GM06990 (cell line): Measurements from ENCODE around the gene SEMA3B.

Experiments used
- DNase-seq: peaks from one replicate; pipeline ENCODE4 v3.0.0-alpha.2; 2011; ENCODE audit not compliant: insufficient read length; ENCODE audit errors: extremely low read depth
- H3K27me3 ChIP-seq: replicated peaks from 2 replicates; pipeline ENCODE4 v1.6.0; 2011; ENCODE audit warnings: low read length; ENCODE audit not compliant: control insufficient read depth, insufficient read depth
- H3K36me3 ChIP-seq: 2 replicates; pipeline ENCODE4 v1.5.1; 2011; ENCODE audit warnings: low read length; ENCODE audit not compliant: control insufficient read depth, insufficient read depth
- H3K4me3 ChIP-seq: replicated peaks from 2 replicates; pipeline ENCODE4 v1.5.1; 2011; ENCODE audit warnings: low read depth, mild to moderate bottlenecking, control low read depth, low read length
- CTCF ChIP-seq: IDR thresholded peaks from 2 replicates; pipeline ENCODE4 v1.5.1; 2011; ENCODE audit warnings: low read length, control low read depth, mild to moderate bottlenecking, inconsistent platforms; ENCODE audit not compliant: insufficient read depth, poor library complexity, severe bottlenecking

Gene SEMA3B

GRCh38 chr3:50295553-50296431 is 26.8 kb downstream of the SEMA3B start:
- H3K36me3 ChIP-seq = no peaks in the 10 kb centered on the region
- no peak for DNase-seq
- no peak overlapping the region for H3K4me3 ChIP-seq
- no peaks in the 10 kb centered on the region for H3K27me3 ChIP-seq
- TF ChIP-seq CTCF = no peak

- no peaks in the 10 kb centered on the region for H3K27me3 ChIP-seq
- H3K4me3 ChIP-seq = no peak overlapping the region
- DNase-seq = no peak
- no peaks in the 10 kb centered on the region for H3K36me3 ChIP-seq
- TF ChIP-seq CTCF = no peak
Observed at GRCh38 chr3:50296721-50297383, 27.9 kb downstream of the SEMA3B start.

GRCh38 chr3:50297384-50297775 is 28.4 kb downstream of the SEMA3B start:
- TF ChIP-seq CTCF = no peak
- no peak for DNase-seq
- H3K27me3 ChIP-seq = no peaks in the 10 kb centered on the region
- no peak overlapping the region for H3K4me3 ChIP-seq
- H3K36me3 ChIP-seq = no peaks in the 10 kb centered on the region

GRCh38 chr3:50297896-50298725 is 29.2 kb downstream of the SEMA3B start:
- H3K36me3 ChIP-seq = no peaks in the 10 kb centered on the region
- no peak for TF ChIP-seq CTCF
- DNase-seq = no peak
- peak overlapping the region; percentile 76 for H3K4me3 ChIP-seq
- H3K27me3 ChIP-seq = no peaks in the 10 kb centered on the region

GRCh38 chr3:50298836-50299637 is 30.1 kb downstream of the SEMA3B start, which contains the start of the genes HYAL3 and NAA80:
HYAL3 (minus strand) TSS chr3:50299405; CDS start chr3:50295602, 3,803 bp downstream.
NAA80 (minus strand) TSS chr3:50299405; CDS start chr3:50297463, 1,942 bp downstream.
- peak; percentile 34 for TF ChIP-seq CTCF
- H3K27me3 ChIP-seq = no peaks in the 10 kb centered on the region
- no peaks in the 10 kb centered on the region for H3K36me3 ChIP-seq
- peak; percentile 99 for DNase-seq
- peak within 1 kb of the TSS; percentile 76 for H3K4me3 ChIP-seq
